Heart left ventricle (tissue), 16 donors: ENCODE results near the gene OPRL1. TPM values are rescaled to one million over a fixed set of nuclear protein-coding genes. Genes with fewer than 3 reads are reported as not detected.

Experiments
- ATAC-seq, 4 donors: fragments of 200-7000 bp; cut with Tn5 transposase; one replicate each; pipeline ENCODE4 v1.9.1; 2020 to 2022; ENCODE audit warnings: moderate library complexity in 4 of 4, mild to moderate bottlenecking in 3 of 4, moderate number of reproducible peaks in 1 of 4
- DNase-seq, 5 donors: peaks; one replicate each; pipeline ENCODE4 v3.0.0-alpha.2; 2020
- H3K27ac ChIP-seq, 12 donors: fragments of 200-600 bp; sonication (generic) in 4 of 12; one replicate each; pipeline versions ENCODE4 v1.5.0 to v1.8.0; 2016 to 2022; ENCODE audit warnings: mild to moderate bottlenecking in 2 of 12
- H3K27me3 ChIP-seq, 9 donors: fragments of 200-600 bp; sonication (generic) in 2 of 9; one replicate each; pipeline versions ENCODE4 v1.5.1 to v1.8.0; 2016 to 2022; ENCODE audit warnings: mild to moderate bottlenecking in 3 of 9
- H3K36me3 ChIP-seq, 9 donors: fragments of 200-600 bp; sonication (generic) in 2 of 9; one replicate each; pipeline versions ENCODE4 v1.5.0 to v1.8.0; 2018 to 2022; ENCODE audit warnings: mild to moderate bottlenecking in 2 of 9
- H3K4me1 ChIP-seq, 12 donors: fragments of 200-600 bp; sonication (generic) in 4 of 12; one replicate each; pipeline versions ENCODE4 v1.5.0 to v1.8.0; 2016 to 2022; ENCODE audit warnings: mild to moderate bottlenecking in 3 of 12
- H3K4me3 ChIP-seq, 12 donors: fragments of 200-600 bp; sonication (generic) in 4 of 12; one replicate each; pipeline versions ENCODE4 v1.5.0 to v1.8.0; 2017 to 2022; ENCODE audit warnings: mild to moderate bottlenecking in 9 of 12, moderate library complexity in 4 of 12
- H3K9me3 ChIP-seq, 12 donors: fragments of 200-600 bp; sonication (generic) in 4 of 12; one replicate each; pipeline versions ENCODE4 v1.5.0 to v1.8.0; 2016 to 2022; ENCODE audit warnings: mild to moderate bottlenecking in 1 of 12
- POLR2A ChIP-seq, 2 donors: fragments of 450-650 bp; IDR thresholded peaks; one replicate each; pipeline ENCODE4 v1.6.1; 2017; ENCODE audit warnings: antibody characterized with exemption in 2 of 2, mild to moderate bottlenecking in 2 of 2, moderate library complexity in 2 of 2
- WGBS, 4 donors: extraction: QIAGEN DNeasy Blood & Tissue Kit in 2 of 4; methylation state at CpG; one replicate each; pipeline versions ENCODE4 v1.1.5 to v1.1.7; 2013 to 2018; 5-methylcytosine and 5-hydroxymethylcytosine counted together
- intact Hi-C, 10 donors: fragments of 100-400 bp; cut with DNase I; formaldehyde crosslinking; loops; one replicate each; pipeline versions ENCODE4 v1.11.1 to v1.14.2; 2022
- polyA plus RNA-seq, 2 donors: library from polyadenylated mRNA; stranded (reverse); fragments of 200-250 nt; gene quantifications; one replicate each; pipeline ENCODE4 v1.2.3, GENCODE V29; 2013
- total RNA-seq, 9 donors: library from RNA; depleted of rRNA in 2 of 9; stranded (reverse); fragments of >200 nt in 2 of 9; fragmentation: NEBNext Ultra II Directional in 3 of 9; extraction: Animal tissue kit (Norgen Biotek cat#: 25700) in 3 of 9; gene quantifications; one replicate each; pipeline versions ENCODE4 v1.1.0 to v1.2.4, GENCODE V29; 2016 to 2023
- TF ChIP-seq, protein P1 (sequence below), 12 donors: fragments of 200-600 bp; sonication (generic) in 4 of 12; IDR thresholded peaks; one replicate each; pipeline versions ENCODE4 v1.5.0 to v1.8.0; 2018 to 2022; ENCODE audit warnings: antibody characterized with exemption in 12 of 12, mild to moderate bottlenecking in 5 of 12
- donor health status: ischemic (EF 13 %, LVEDD 7.1; RV severe dilation, severe dysfunction).
- donor health status: healthy with polysubstance abuse.
- donor health status: DM: no; HTN: yes; CAD: no.
- donor health status: DM: no; HTN: no; CAD: no.
- donor health status: ischemic (EF 25% LVEDD 6.9; RV normal size, moderate dysfunction).
- donor health status: ischemic (EF 25% LVEDD 5.7; RV mildly dilated, moderate dysfunction).
- donor health status: healthy.
- donor health status: DM: yes; HTN: yes; CAD: no.
- donor health status: ischemic (EF 35%, LVEDD 5.7; RV mildly dilated, moderate dysfunction).
- donor health status: nonischemic (EF 11% LVEDD 7.7; RV severe dilation, severe dysfunction).
- donor health status: DM: yes; HTN: yes; CAD: no.
- donor health status: PGD.
- donor health status: ischemic (EF 29% LVEDD 5.4; RV normal size, mild dysfunction).
- donor health status: nonischemic (EF 23%, LVEDD 6.1; RV moderate dilation, normal function).

OPRL1 gene
- total and polyA plus RNA-seq, 11 donors: 0.18 to 1.9 (median 0.54) TPM

DNA sequence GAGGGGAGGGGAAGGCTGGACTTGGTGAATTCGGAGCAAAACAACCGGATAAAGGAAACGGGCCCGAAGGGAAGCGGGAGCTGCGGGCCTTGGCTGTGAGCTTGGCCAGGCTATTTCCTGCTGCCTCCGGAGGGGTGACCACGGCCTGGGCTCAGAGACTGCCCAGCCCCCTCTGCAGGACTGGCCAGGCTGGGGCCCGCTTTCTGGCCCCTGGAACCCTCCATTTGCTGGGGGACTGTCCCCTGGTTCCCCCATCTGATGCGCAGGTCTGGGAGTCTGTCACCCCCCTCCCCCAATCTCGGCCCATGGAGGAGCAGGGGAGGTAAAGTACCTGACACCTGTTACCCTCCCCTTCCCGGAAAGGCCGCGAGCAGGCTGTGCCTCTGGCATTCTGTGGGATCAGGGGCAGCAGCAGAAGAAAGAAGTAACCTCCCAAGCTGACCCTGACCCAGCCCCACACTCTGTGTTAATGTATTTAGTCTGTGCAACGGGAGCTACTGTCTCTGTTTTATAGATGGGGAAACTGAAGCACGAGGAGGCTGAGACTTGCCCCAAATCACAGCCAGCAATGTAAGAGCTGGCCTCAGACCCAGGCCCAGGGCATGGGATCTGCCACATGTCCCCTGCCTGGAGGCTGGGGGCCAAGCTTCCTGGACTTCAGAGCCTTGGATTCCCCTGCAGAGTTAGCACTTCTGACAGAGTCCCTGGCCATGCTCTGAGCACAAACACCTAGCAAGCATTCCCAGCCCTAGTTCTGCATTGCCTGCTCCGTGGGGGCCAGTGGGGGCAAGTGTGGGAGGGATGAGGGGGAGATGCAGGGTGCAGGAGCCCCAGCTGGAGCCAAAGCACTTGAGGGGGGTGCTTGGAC lies 40.4 kb upstream of the OPRL1 start:
- peak overlapping the region; percentile 9 to 62 (median 56) for H3K4me3 ChIP-seq
- peak in 2 of 4 donors; percentile 47 to 52 for ATAC-seq

DNA sequence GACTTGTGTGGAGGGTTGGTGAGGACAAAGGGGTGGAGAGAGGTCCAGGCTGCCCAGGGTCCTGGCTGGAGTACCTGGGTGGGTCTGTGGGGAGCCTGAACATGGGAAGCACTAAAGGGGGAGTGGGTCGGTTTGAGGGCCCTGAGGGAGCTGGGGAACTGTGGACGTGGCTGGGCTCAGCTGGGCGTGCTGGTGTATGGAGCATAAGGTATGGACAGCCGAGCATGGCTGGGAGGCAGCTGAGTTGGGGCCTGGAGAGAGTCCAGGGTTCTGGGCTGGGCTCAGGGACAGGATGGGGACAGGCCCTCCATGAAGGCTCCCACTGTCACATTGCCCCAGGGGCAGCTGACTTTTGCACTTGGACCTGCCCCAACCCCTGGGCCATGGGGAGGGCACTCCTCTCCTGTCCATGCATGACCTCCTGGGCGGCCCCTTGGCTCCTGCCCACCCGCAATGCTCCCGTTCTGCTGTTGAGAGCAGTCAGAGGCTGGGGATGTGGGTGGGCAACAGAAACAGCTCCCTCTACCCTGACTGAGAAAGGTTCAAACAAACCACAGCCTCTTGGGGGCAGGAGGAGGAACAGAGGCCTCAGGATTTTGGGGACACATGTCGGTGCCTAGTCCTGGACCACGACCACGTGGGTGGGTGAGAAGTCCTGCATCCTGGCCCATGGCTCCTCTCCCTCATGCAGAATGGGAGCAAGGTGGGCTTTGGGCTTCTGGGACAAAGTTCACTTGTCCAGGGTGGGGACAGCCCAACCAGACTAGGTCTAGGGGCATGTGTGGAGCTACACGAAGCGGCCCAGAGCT lies 39.4 kb upstream of the OPRL1 start:
- Histone ChIP-seq H3K27me3 (peaks cover 0 to 71% (median 44%) of the 10 kb centered on the region in 9 donors), H3K9me3 (no peaks in the 10 kb centered on the region), H3K4me3 (no peak overlapping the region), H3K27ac (peak overlapping the region in 11 of 12 donors; percentile 5 to 93 (median 81)), H3K36me3 (peaks cover 0 to 2% (median 0%) of the 10 kb centered on the region in 9 donors), H3K4me1 (peaks cover 8 to 68% (median 35%) of the 10 kb centered on the region in 12 donors)
- ATAC-seq: no peak
- intact Hi-C loops: no loop called here
- peak in 1 of 5 donors; percentile 20 for DNase-seq
- no peak for TF ChIP-seq POLR2A (IDR thresholded peaks at IDR 0.05)
- TF ChIP-seq, protein P1, sequence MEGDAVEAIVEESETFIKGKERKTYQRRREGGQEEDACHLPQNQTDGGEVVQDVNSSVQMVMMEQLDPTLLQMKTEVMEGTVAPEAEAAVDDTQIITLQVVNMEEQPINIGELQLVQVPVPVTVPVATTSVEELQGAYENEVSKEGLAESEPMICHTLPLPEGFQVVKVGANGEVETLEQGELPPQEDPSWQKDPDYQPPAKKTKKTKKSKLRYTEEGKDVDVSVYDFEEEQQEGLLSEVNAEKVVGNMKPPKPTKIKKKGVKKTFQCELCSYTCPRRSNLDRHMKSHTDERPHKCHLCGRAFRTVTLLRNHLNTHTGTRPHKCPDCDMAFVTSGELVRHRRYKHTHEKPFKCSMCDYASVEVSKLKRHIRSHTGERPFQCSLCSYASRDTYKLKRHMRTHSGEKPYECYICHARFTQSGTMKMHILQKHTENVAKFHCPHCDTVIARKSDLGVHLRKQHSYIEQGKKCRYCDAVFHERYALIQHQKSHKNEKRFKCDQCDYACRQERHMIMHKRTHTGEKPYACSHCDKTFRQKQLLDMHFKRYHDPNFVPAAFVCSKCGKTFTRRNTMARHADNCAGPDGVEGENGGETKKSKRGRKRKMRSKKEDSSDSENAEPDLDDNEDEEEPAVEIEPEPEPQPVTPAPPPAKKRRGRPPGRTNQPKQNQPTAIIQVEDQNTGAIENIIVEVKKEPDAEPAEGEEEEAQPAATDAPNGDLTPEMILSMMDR (IDR thresholded peaks at IDR 0.05): no peak
- WGBS, 4 donors: 63 to 70% (median 66%) methylated on average over 9 to 12 of the region's 12 CpGs

More for the DNA sequence above, 40.4 kb upstream of the OPRL1 start:
- peaks cover 0 to 9% (median 7%) of the 10 kb centered on the region in 9 donors for H3K36me3 ChIP-seq
- peak in 1 of 5 donors; percentile 16 for DNase-seq
- peaks cover 8 to 68% (median 34%) of the 10 kb centered on the region in 12 donors for H3K4me1 ChIP-seq
- intact Hi-C loops: loop anchor here in 9 of 10 donors (1.0 to 10.0 kb wide), 7 partner anchors 17 to 83 kb away; partner anchors contain the start of gene PRPF6 (in 4 of the 9)
- peaks cover 0 to 64% (median 44%) of the 10 kb centered on the region in 9 donors for H3K27me3 ChIP-seq
- WGBS, 4 donors: 7 to 12% (median 9%) methylated on average over 8 to 17 of the region's 17 CpGs
- peak overlapping the region; percentile 5 to 93 (median 78) for H3K27ac ChIP-seq
- H3K9me3 ChIP-seq: no peaks in the 10 kb centered on the region
- no peak for TF ChIP-seq POLR2A (IDR thresholded peaks at IDR 0.05)
- TF ChIP-seq, protein P1 (IDR thresholded peaks at IDR 0.05): no peak

DNA sequence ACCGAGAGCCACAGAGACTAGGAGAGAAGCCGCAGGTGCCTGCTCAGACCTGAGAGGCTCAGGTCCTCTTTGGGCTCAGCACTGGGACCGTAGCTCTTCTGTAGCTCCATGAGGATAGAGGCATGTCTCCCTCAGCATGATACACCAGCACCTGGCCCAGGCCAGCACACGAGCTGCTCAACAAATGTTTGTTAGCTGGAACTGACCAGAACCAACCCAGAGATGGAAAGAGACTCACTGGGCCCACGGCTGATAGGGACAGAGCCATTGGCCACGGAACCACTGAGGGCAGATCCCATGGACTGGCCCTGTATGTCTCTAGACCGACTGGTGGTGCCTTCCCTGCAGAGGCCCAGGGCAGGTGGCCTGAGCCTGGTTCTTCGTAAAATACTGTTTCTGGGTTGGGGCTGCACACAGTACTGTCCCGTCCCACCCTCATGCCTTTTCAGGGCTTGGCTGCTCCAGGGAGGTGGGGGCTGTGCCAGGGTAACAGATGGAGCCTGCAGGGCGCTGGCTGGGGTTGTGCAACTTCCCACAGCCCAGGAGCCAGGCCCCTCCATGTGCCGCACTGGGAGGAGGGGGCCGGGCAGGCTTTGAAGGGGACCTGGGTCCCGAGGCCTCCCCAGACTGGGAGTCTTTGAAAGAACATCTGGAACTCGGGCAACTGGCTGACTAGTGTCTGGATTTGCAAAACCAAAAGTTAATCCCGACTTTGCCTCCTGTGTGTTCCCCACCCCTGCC lies 38.7 kb upstream of the OPRL1 start:
- TF ChIP-seq, protein P1 (IDR thresholded peaks at IDR 0.05): no peak
- no peak for TF ChIP-seq POLR2A (IDR thresholded peaks at IDR 0.05)
- 46 to 56% (median 52%) methylated on average over 12 to 15 of the region's 15 CpGs for WGBS, 4 donors
- Histone ChIP-seq H3K9me3 (no peaks in the 10 kb centered on the region), H3K4me1 (peaks cover 8 to 61% (median 35%) of the 10 kb centered on the region in 12 donors), H3K36me3 (no peaks in the 10 kb centered on the region), H3K27me3 (peaks cover 0 to 75% (median 51%) of the 10 kb centered on the region in 9 donors), H3K27ac (peak overlapping the region in 11 of 12 donors; percentile 60 to 93 (median 82)), H3K4me3 (peak overlapping the region in 8 of 12 donors; percentile 42 to 61 (median 49))
- ATAC-seq (no peak), DNase-seq (no peak)
- intact Hi-C loops: no loop called here
